Endothelial cell of umbilical vein (primary cell): ENCODE results near the gene PPP1R1C. TPM values are rescaled to one million over a fixed set of nuclear protein-coding genes. Genes with fewer than 3 reads are reported as not detected.

Source experiments
- BruUV-seq: library from RNA; stranded (reverse); fragments of 400-500 nt; replicated peaks from 2 replicates; lab custom pipeline; 2021; lab: Mats Ljungman, UMichigan
- CTCF ChIA-PET: fragments of 300-600, 350-600 bp; sonication (Branson Sonifier 250); formaldehyde crosslinking; loops from one replicate; lab custom pipeline; 2021; ENCODE audit warnings: antibody characterized with exemption, inconsistent platforms; lab: Charles Lee
- POLR2A ChIA-PET: fragments of 300-600, 350-600 bp; sonication (Branson Sonifier 250); formaldehyde crosslinking; loops from one replicate; lab custom pipeline; 2021; ENCODE audit warnings: antibody characterized with exemption, inconsistent platforms; lab: Charles Lee
- DNase-seq: peaks from one replicate; pipeline ENCODE4 v3.0.0-alpha.2; 2011; ENCODE audit warnings: low read depth, low spot score
- FAIRE-seq: peaks from 2 replicates; lab custom pipeline; 2011; peaks lifted over from hg19 to GRCh38; lab: Jason Lieb, UNC
- H2AFZ ChIP-seq: 2 replicates; pipeline ENCODE4 v1.6.0; 2012; ENCODE audit warnings: low read depth, low read length, control low read depth, inconsistent platforms
- H3K27ac ChIP-seq: 2 replicates; pipeline ENCODE4 v1.5.1; 2011; ENCODE audit warnings: low read depth, mild to moderate bottlenecking, control low read depth, low read length, moderate library complexity; ENCODE audit not compliant: insufficient read depth
- H3K27me3 ChIP-seq, 2 experiments: 2 replicates each; pipeline versions ENCODE4 v1.6.0 to v1.6.1; 2011; ENCODE audit warnings: low read length in 2 of 2, mixed read lengths in 1 of 2; ENCODE audit not compliant: control insufficient read depth in 2 of 2, insufficient read depth in 2 of 2
- H3K36me3 ChIP-seq, 2 experiments: 2 replicates in 1 of 2; 3 replicates in 1 of 2; pipeline ENCODE4 v1.5.1; 2011; ENCODE audit warnings: low read length in 2 of 2, mild to moderate bottlenecking in 1 of 2, moderate library complexity in 1 of 2; ENCODE audit not compliant: control insufficient read depth in 2 of 2, insufficient read depth in 2 of 2; ENCODE audit errors: extremely low read depth in 1 of 2
- H3K4me1 ChIP-seq: 3 replicates; pipeline ENCODE4 v1.5.1; 2011; ENCODE audit warnings: mild to moderate bottlenecking, low read length; ENCODE audit not compliant: control insufficient read depth, insufficient read depth; ENCODE audit errors: extremely low read depth
- H3K4me2 ChIP-seq: 2 replicates; pipeline ENCODE4 v1.6.1; 2011; ENCODE audit warnings: low read length, control low read depth, mixed read lengths; ENCODE audit not compliant: insufficient read depth
- H3K4me3 ChIP-seq, 3 experiments: fragments of 200-600 bp in 1 of 3; sonication (generic), shearing (Covaris generic) in 1 of 3; replicated peaks in 1 of 3; 2 replicates each; pipeline ENCODE4 v1.5.1; 2011 to 2016; ENCODE audit warnings: control low read depth in 3 of 3, low read length in 3 of 3, mild to moderate bottlenecking in 2 of 3, inconsistent platforms in 1 of 3, low read depth in 1 of 3, moderate library complexity in 1 of 3; ENCODE audit not compliant: insufficient read depth in 1 of 3
- H3K79me2 ChIP-seq: 2 replicates; pipeline ENCODE4 v1.6.0; 2012; ENCODE audit warnings: low read length, inconsistent platforms; ENCODE audit not compliant: control insufficient read depth, insufficient read depth
- H3K9ac ChIP-seq: replicated peaks from 2 replicates; pipeline ENCODE3; 2011; ENCODE audit warnings: low read length, control low read depth; ENCODE audit not compliant: insufficient read depth; ENCODE audit errors: extremely low read depth
- H3K9me1 ChIP-seq: replicated peaks from 3 replicates; pipeline ENCODE4 v1.6.0; 2011; ENCODE audit warnings: mild to moderate bottlenecking, low read length; ENCODE audit not compliant: control insufficient read depth, insufficient read depth; ENCODE audit errors: extremely low read depth
- H3K9me3 ChIP-seq: replicated peaks from 2 replicates; pipeline ENCODE4 v1.5.1; 2012; ENCODE audit warnings: low read length, inconsistent platforms; ENCODE audit not compliant: control insufficient read depth, insufficient read depth
- H4K20me1 ChIP-seq: replicated peaks from 2 replicates; pipeline ENCODE3; 2011; ENCODE audit warnings: mild to moderate bottlenecking, low read length; ENCODE audit not compliant: control insufficient read depth, insufficient read depth; ENCODE audit errors: extremely low read depth
- EZH2 ChIP-seq: IDR thresholded peaks from 2 replicates; pipeline ENCODE4 v1.6.1; 2012; ENCODE audit warnings: borderline replicate concordance, low read depth, mild to moderate bottlenecking, moderate library complexity, low read length, inconsistent platforms; ENCODE audit not compliant: severe bottlenecking
- FOS ChIP-seq: IDR thresholded peaks from 2 replicates; pipeline ENCODE4 v1.6.1; 2011; ENCODE audit warnings: mild to moderate bottlenecking, low read length, moderate library complexity, borderline replicate concordance; ENCODE audit not compliant: insufficient read depth
- GATA2 ChIP-seq: IDR thresholded peaks from 2 replicates; pipeline ENCODE4 v1.7.0; 2011; ENCODE audit warnings: low read depth, mild to moderate bottlenecking, moderate library complexity, mixed read lengths, low read length; ENCODE audit not compliant: insufficient read length, insufficient read depth
- JUN ChIP-seq: IDR thresholded peaks from 2 replicates; pipeline ENCODE4 v1.6.1; 2011; ENCODE audit warnings: borderline replicate concordance, low read depth; ENCODE audit not compliant: insufficient read length, insufficient read depth
- MAX ChIP-seq: IDR thresholded peaks from 2 replicates; pipeline ENCODE4 v1.6.1; 2011; ENCODE audit not compliant: insufficient read depth, insufficient read length
- MYC ChIP-seq: IDR thresholded peaks from one replicate; pipeline ENCODE4 v1.6.1; 2011; ENCODE audit warnings: mild to moderate bottlenecking, low read depth, low read length
- POLR2A ChIP-seq: IDR thresholded peaks from 2 replicates; pipeline ENCODE4 v1.6.1; 2012; ENCODE audit warnings: low read depth, mild to moderate bottlenecking, control low read depth, low read length
- POLR2AphosphoS5 ChIP-seq: IDR thresholded peaks from 2 replicates; pipeline ENCODE4 v1.6.1; 2012; ENCODE audit warnings: low read depth, mild to moderate bottlenecking, control low read depth, low read length, moderate library complexity; ENCODE audit not compliant: insufficient read depth
- dilution Hi-C: fragments of 300-500 bp; cut with MboI; formaldehyde crosslinking; loops from one replicate; pipeline ENCODE4 v1.15.0; 2019; ENCODE audit warnings: low sequenced_read_pairs; ENCODE audit not compliant: extremely low pct_ligation_motif_present
- intact Hi-C: fragments of 100-400 bp; cut with micrococcal nuclease; formaldehyde crosslinking; loops from one replicate; pipeline ENCODE4 v1.10.0; 2022
- polyA plus RNA-seq, 4 experiments: library from polyadenylated mRNA; depleted of rRNA in 3 of 4; stranded (reverse) in 3 of 4; unstranded in 1 of 4; fragments of >200 nt; gene quantifications; 2 replicates each; pipeline versions ENCODE4 v1.2.1 to v1.2.3, GENCODE V29; 2011 to 2012; ENCODE audit warnings: missing spikeins in 1 of 4
- total RNA-seq: library from RNA; stranded (reverse); gene quantifications from 2 replicates; pipeline ENCODE4 v1.2.3, GENCODE V29; 2021
- TF ChIP-seq, protein P1 (sequence below), 2 donors: IDR thresholded peaks; 1 replicate in 1 of 2; 2 replicates in 1 of 2; pipeline ENCODE4 v1.5.1; 2011; ENCODE audit warnings: low read length in 2 of 2, mild to moderate bottlenecking in 2 of 2, moderate library complexity in 2 of 2, control low read depth in 1 of 2, inconsistent platforms in 1 of 2, low read depth in 1 of 2; ENCODE audit not compliant: insufficient read depth in 1 of 2; ENCODE audit errors: extremely low read depth in 1 of 2

Gene PPP1R1C
- total and polyA plus RNA-seq, 2 donors (not counting 3 experiments of a cell fraction or from before 2014, with no cell fraction given): 0.26 TPM; not detected in 1

DNA sequence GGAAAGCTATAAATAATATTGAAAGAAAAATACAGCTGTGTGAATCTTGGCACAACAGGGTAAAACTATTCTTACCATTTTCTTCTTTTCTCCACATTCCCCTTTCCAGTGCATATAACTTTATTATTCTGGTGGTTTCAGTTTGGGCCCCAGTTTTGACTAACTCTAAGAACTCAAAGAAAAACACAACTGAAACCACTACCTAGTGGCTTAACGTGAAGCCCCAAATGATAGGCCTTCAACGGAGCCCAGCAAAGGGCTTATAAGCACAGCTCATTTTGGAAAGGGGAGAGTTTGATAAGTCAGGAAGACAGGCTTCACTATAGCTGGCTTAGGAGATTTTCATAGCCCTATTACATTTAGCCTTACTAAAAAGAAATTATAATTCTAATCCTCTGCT is 62.4 kb downstream of the PPP1R1C start:
- dilution Hi-C loops: no loop called here
- no peaks in the 10 kb centered on the region for H3K9me3 ChIP-seq
- POLR2A ChIA-PET: no interaction called here

More for the DNA sequence above, 62.4 kb downstream of the PPP1R1C start:
- Histone ChIP-seq H3K9me1 (no peaks in the 10 kb centered on the region), H3K4me3 (no peak overlapping the region), H3K36me3 (no peaks in the 10 kb centered on the region), H3K4me2 (no peak overlapping the region), H3K27me3 (no peaks in the 10 kb centered on the region), H3K9ac (no peak overlapping the region), H3K4me1 (no peaks in the 10 kb centered on the region), H3K79me2 (no peaks in the 10 kb centered on the region), H2AFZ (no peak overlapping the region), H4K20me1 (no peaks in the 10 kb centered on the region), H3K27ac (no peak overlapping the region)
- DNase-seq: no peak
- no peak for TF ChIP-seq FOS
- TF ChIP-seq POLR2AphosphoS5: no peak
- no peak for TF ChIP-seq MAX
- no peak for TF ChIP-seq EZH2
- TF ChIP-seq JUN: no peak
- TF ChIP-seq, protein P1, sequence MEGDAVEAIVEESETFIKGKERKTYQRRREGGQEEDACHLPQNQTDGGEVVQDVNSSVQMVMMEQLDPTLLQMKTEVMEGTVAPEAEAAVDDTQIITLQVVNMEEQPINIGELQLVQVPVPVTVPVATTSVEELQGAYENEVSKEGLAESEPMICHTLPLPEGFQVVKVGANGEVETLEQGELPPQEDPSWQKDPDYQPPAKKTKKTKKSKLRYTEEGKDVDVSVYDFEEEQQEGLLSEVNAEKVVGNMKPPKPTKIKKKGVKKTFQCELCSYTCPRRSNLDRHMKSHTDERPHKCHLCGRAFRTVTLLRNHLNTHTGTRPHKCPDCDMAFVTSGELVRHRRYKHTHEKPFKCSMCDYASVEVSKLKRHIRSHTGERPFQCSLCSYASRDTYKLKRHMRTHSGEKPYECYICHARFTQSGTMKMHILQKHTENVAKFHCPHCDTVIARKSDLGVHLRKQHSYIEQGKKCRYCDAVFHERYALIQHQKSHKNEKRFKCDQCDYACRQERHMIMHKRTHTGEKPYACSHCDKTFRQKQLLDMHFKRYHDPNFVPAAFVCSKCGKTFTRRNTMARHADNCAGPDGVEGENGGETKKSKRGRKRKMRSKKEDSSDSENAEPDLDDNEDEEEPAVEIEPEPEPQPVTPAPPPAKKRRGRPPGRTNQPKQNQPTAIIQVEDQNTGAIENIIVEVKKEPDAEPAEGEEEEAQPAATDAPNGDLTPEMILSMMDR (IDR thresholded peaks at IDR 0.05; ENCODE audit: extremely low read depth in 1 of 2, insufficient read depth in 1 of 2, low read depth in 1 of 2, low read length in 2 of 2): no peak
- no peak for TF ChIP-seq GATA2
- TF ChIP-seq MYC: no peak
- TF ChIP-seq POLR2A: no peak
- no TSS peak for BruUV-seq
- CTCF ChIA-PET: interaction anchor here (1.2 to 1.9 kb wide), 2 partner anchors 30 to 93 kb away, joined by 3 to 6 read pairs; no protein-coding TSS in a partner anchor
- intact Hi-C loops: no loop called here
- no peak for FAIRE-seq
